ENCODE measurements around the gene FRAS1.

FRAS1 gene

GRCh38 chr4:78293348-78293747 is 236.2 kb downstream of the FRAS1 start:
- no peak for TF ChIP-seq FOXP2 (optimal IDR thresholded peaks at IDR 0.05; ENCODE audit: borderline replicate concordance, extremely low read depth, extremely low read length, insufficient read depth)
- TF ChIP-seq, protein P1, sequence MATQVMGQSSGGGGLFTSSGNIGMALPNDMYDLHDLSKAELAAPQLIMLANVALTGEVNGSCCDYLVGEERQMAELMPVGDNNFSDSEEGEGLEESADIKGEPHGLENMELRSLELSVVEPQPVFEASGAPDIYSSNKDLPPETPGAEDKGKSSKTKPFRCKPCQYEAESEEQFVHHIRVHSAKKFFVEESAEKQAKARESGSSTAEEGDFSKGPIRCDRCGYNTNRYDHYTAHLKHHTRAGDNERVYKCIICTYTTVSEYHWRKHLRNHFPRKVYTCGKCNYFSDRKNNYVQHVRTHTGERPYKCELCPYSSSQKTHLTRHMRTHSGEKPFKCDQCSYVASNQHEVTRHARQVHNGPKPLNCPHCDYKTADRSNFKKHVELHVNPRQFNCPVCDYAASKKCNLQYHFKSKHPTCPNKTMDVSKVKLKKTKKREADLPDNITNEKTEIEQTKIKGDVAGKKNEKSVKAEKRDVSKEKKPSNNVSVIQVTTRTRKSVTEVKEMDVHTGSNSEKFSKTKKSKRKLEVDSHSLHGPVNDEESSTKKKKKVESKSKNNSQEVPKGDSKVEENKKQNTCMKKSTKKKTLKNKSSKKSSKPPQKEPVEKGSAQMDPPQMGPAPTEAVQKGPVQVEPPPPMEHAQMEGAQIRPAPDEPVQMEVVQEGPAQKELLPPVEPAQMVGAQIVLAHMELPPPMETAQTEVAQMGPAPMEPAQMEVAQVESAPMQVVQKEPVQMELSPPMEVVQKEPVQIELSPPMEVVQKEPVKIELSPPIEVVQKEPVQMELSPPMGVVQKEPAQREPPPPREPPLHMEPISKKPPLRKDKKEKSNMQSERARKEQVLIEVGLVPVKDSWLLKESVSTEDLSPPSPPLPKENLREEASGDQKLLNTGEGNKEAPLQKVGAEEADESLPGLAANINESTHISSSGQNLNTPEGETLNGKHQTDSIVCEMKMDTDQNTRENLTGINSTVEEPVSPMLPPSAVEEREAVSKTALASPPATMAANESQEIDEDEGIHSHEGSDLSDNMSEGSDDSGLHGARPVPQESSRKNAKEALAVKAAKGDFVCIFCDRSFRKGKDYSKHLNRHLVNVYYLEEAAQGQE (IDR thresholded peaks at IDR 0.05; ENCODE audit: insufficient read depth in 1 of 2, low read depth in 2 of 2, low read length in 2 of 2) = no peak
- no peak for TF ChIP-seq TAF1 (IDR thresholded peaks at IDR 0.05; ENCODE audit: borderline replicate concordance, insufficient read depth, low read length)
- no peak for TF ChIP-seq SIN3A (IDR thresholded peaks at IDR 0.05; ENCODE audit: borderline replicate concordance, insufficient read depth, low read length)
- TF ChIP-seq POLR2AphosphoS5 (IDR thresholded peaks at IDR 0.05; ENCODE audit: low read depth, low read length) = no peak

GRCh38 chr4:78293821-78294301 is 236.7 kb downstream of the FRAS1 start:
- TF ChIP-seq SIN3A (IDR thresholded peaks at IDR 0.05; ENCODE audit: borderline replicate concordance, insufficient read depth, low read length) = no peak
- no peak for TF ChIP-seq FOXP2 (optimal IDR thresholded peaks at IDR 0.05; ENCODE audit: borderline replicate concordance, extremely low read depth, extremely low read length, insufficient read depth)
- no peak for TF ChIP-seq TAF1 (IDR thresholded peaks at IDR 0.05; ENCODE audit: borderline replicate concordance, insufficient read depth, low read length)
- TF ChIP-seq, protein P1 (IDR thresholded peaks at IDR 0.05; ENCODE audit: insufficient read depth in 1 of 2, low read depth in 2 of 2, low read length in 2 of 2) = no peak
- no peak for TF ChIP-seq POLR2AphosphoS5 (IDR thresholded peaks at IDR 0.05; ENCODE audit: low read depth, low read length)

- TF ChIP-seq, protein P1 (IDR thresholded peaks at IDR 0.05; ENCODE audit: insufficient read depth in 1 of 2, low read depth in 2 of 2, low read length in 2 of 2) = no peak
- TF ChIP-seq TAF1 (IDR thresholded peaks at IDR 0.05; ENCODE audit: borderline replicate concordance, insufficient read depth, low read length) (no peak), FOXP2 (optimal IDR thresholded peaks at IDR 0.05; ENCODE audit: borderline replicate concordance, extremely low read depth, extremely low read length, insufficient read depth) (no peak), SIN3A (IDR thresholded peaks at IDR 0.05; ENCODE audit: borderline replicate concordance, insufficient read depth, low read length) (no peak), POLR2AphosphoS5 (IDR thresholded peaks at IDR 0.05; ENCODE audit: low read depth, low read length) (no peak)
Measured at GRCh38 chr4:78296261-78296660, 239.1 kb downstream of the FRAS1 start.

GRCh38 chr4:78297116-78297800 is 240.1 kb downstream of the FRAS1 start:
- no peak for TF ChIP-seq TAF1 (IDR thresholded peaks at IDR 0.05; ENCODE audit: borderline replicate concordance, insufficient read depth, low read length)
- no peak for TF ChIP-seq POLR2AphosphoS5 (IDR thresholded peaks at IDR 0.05; ENCODE audit: low read depth, low read length)
- TF ChIP-seq FOXP2 (optimal IDR thresholded peaks at IDR 0.05; ENCODE audit: borderline replicate concordance, extremely low read depth, extremely low read length, insufficient read depth) = no peak
- TF ChIP-seq SIN3A (IDR thresholded peaks at IDR 0.05; ENCODE audit: borderline replicate concordance, insufficient read depth, low read length) = no peak
- TF ChIP-seq, protein P1 (IDR thresholded peaks at IDR 0.05; ENCODE audit: insufficient read depth in 1 of 2, low read depth in 2 of 2, low read length in 2 of 2) = no peak

All from PFSK-1 (cell line).